HG03045 (cell line): ENCODE measurements around the gene RASL10A.

Experiments used
- ATAC-seq: cut with Tn5 transposase; IDR thresholded peaks from one replicate; pipeline ENCODE4 v1.9.1; 2021; ENCODE audit warnings: mild to moderate bottlenecking, moderate library complexity; ENCODE audit not compliant: unreplicated experiment

RASL10A gene

GRCh38 chr22:29325356-29325755, 9.9 kb upstream of the RASL10A start:
- ATAC-seq, result no peak

- ATAC-seq, result no peak
Measured at GRCh38 chr22:29323641-29324040, 8.1 kb upstream of the RASL10A start.

DNA sequence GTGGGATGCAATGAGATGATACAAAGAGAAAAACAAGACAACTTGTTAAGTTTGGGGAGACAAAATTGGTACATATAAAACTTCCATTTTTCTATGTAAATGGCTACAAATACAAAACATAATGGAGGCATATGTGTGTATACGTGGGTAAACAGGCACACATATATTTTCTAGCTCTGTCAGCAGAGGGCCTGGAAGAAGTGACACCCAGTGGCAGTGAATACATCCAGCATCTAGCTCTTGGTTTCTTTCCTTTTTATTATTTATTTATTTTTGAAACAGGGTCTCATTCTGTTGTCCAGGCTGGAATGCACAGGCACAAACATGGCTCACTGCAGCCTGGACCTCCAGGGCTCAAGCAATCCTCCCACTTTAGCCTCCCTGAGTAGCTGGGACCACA, 5.0 kb upstream of the RASL10A start:
- ATAC-seq, result no peak

- no peak for ATAC-seq
Measured at GRCh38 chr22:29319072-29319471, 3.6 kb upstream of the RASL10A start.

DNA sequence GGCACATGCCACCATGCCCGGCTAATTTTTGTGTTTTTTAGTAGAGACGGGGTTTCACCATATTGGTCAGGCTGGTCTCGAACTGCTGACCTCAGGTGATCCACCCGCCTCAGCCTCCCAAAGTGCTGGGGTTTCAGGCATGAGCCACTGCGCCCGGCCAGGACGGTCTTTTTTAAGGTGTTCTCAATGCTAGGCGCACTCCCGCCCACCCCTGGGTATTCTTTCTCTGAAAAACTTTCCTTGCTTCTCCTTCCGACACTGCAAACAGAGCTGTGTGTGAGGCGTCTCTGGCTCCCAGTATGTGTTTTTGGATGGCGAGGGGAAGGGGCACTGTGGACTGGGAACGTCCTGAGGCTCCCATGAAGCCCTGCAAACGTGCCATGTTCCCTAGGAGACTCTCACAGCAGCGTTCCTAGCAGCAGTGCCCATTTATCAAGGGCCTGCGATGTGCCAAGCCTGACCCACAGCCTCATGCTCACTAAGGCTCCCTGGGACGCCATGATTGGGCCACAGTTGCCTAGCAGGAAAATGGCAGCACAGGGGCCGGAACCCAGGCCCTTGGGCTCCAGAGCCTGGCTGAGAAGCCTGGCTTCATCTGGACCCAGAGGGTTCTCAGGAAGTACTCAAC, 2.4 kb upstream of the RASL10A start:
- no peak for ATAC-seq

DNA sequence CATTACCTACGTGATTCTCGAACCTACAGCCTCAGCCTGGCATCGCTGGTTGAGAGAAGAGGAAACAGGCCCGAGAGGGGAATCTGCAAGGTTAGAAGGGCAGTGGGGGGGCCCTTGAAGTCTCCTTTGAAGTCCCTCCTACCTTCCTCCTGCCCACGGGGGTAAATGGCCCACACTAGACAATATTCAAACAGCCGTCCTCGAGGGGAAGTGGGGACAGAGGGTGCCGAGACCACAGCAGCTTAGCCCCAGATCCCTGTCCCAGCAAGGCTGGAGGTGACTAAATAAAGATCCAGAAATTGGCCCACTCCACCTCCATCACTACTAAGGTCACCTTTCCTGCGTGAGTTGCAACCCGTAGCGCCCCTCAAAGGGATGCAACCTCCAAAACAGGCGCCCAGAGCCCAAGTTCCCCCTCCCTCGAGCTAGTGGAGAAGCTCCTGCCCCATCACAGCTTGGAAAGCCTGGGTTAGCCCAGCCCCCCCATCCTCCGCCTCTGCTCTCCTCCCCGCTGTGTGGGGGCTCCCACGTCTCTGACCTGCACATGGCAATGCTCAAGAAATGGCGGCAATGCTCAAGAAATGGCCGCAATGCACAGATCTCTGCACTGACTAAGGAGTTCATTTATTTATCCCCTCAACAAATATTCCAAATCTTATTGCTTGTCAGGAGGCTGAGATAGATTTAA, 788 bp upstream of the RASL10A start:
- ATAC-seq, result no peak

DNA sequence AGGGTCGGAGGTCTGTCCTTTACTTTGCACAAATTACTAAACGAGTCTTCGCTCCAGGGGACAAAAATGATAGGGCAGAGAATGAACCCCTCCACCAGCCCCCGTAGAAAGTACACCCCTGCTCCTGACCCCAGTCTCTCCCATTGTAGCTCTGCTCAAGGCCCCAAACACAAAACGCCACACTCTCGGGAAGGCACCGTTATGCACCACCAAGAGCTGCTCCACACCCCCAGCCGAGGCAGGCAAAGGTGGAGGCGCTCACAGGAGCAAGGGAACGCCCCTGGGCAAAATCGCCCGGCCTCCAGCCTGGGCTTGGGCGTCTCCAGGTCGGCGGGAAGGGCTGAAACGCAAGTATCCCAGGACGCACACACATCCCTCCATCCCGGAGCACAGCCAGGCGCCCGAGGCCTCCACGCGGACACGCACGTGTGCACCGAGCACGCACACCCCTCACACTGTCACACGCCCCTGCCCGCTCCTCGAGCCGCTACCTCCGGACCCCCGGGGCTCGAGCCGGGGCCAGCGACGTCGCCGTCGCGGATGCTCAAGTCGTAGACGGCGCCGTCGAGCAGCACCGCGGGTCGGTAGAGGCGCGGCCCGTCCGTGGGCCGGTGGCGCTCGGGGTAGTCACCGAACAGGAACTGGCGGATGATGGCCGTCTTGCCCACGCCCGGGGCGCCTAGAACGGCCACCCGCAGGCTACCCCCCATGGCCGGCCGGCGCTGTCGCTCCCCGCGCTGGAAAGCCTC, 786 bp downstream of the RASL10A start:
- no peak for ATAC-seq

DNA sequence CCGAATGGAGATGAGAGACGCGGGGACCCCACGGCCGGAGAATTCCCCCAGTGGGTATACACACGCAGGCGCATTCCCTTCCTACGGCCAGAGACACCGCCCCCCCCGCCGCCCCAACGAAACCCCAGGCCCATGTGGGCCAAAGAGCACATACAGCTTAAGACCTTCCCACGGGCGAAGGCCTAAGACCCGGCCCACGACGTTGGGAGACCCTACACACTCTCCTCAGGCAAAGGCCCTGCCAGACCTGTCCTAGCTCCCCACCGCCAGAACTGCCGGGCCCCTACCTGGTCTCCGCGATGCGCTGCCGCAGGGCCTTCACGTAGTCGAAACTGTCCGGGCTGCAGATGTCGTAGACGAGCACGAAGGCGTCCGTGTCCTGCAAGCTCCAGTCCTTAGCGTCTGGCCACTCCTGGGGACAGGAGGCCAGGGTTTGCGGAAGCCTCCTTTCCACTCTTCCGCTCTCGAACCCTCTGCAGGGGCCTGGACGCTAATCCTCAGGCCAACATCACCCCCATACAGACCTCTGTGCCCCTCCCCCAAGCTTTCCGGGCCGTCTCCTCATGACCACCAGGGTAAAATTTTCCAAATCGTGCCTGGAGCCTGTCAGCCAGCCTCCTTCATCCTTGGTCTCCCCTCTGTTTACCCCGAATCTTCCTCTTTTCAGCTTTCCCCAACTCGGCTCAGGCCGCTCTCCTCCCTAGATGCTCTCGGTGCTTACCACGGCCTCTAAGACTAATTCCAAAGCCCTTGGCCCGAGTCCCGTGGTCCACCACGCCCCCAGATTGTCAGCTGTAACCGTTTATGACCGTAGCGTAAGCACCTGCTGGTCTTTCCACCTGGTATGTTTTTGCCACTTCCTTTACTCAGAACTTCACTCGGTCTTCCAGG, 1.7 kb downstream of the RASL10A start:
- no peak for ATAC-seq

GRCh38 chr22:29313126-29313575, 2.3 kb downstream of the RASL10A start:
- ATAC-seq, result no peak

- ATAC-seq, result no peak
Measured at GRCh38 chr22:29312218-29313125, 3.0 kb downstream of the RASL10A start.

GRCh38 chr22:29311464-29312217, 3.9 kb downstream of the RASL10A start:
- ATAC-seq, result no peak

DNA sequence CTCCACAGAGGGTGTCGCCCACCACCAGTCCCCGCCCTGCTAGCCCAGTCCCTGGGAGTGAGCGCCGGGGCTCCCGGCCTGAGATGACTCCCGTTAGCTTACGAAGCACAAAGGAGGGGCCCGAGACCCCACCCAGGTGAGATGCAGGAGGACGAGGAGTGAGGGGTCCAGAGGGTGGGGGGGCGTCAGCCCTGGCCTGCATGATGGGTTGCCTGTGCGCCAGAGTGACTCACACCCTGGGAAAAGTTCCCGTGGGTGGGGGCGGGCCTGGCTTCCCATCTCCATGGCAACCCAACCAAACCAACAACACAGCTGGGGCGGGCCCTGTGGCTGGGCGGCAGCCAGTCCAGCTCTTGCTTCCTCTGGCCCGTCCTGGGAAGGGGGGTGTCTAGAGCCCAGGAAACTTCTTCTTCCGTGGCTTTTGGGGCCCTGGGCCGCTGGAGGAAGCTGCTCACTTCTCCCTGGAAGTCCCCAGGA, 4.6 kb downstream of the RASL10A start:
- no peak for ATAC-seq

DNA sequence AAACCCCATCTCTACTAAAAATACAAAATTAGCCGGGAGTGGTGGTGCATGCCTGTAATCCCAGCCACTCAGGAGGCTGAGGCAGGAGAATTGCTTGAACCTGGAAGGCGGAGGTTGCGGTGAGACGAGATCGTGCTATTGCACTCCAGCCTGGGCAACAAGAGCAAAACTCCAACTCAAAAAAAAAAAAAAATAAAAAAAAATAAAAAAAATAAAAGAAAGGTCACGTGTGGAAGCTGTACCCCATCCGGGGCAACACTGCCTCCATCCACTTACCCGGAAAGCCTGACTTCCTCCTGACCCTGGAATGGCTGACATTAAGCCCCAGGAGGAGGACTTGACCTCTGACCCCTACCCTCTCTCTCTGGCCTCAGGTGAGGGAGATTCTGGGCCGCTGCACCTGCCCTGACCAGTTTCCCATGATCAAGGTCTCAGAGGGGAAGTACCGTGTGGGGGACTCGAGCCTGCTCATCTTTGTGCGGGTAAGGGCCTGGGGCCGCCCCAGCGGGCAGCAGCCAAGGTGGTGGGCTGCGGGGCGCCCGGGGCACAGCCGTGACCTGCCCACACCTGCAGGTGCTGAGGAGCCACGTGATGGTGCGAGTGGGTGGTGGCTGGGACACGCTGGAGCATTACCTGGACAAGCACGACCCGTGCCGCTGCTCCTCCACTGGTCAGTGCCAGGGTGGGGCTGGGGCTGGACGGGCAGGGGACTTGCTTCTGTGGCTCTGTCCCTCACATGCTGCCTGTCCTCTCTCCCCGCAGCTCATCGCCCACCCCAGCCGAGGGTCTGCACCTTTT, 5.2 kb downstream of the RASL10A start:
- no peak for ATAC-seq

DNA sequence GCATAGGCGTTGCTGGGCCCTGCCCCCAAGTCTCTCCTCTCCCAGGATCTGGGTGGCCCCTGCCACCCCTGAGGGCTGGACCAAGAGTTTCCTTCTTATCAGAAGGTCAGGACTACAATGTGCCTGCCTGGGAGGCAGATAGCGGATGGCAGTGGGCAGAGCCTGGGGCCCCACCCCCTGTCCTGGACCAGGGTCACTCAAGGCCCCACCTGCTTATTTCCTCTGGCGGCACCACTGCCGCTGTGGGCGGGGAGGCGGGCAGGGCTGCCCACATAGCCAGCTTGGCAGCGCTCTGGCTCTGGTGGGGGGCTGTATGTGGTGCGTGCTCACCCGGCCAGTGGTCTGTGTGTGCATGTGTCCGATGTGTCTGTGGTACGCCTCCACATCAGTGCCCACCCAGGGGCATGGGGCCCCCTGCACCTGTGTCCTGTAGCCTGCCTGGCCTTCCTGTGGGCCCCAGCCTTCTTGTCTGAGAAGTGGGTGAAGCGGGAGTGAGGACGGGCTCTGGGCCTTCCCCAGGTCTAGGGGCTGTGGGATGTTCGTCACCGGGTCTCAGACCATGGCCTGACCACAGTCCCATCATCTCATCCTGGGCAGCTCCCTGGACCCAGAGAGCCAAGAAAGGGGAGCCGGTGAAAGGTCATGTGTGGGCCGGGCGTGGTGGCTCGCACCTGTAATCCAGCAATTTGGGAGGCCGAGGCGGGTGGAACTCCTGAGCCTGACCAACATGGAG, 6.0 kb downstream of the RASL10A start:
- ATAC-seq, result no peak

DNA sequence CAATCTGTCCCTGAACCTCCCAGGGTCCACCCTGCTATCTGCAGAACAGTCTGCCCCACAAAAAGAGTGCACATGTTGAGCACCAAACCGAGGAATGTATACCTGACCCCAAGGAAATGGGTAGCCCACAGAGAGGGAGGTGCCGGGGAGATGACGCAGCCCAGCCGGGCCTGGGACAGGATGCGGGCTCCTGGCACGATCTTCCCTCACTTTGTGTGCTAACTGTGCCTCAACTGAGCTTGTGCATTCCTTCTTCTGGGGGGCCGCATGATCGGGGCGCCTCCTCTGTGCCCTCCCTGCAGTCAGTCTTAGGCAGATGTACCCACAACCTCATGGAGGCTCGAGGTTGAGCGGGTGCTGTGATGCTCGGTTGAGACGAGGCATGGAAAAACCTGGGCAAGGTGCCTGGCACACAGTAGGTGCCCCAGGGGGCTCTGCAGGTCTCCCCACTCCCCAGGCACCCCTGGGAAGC, 6.7 kb downstream of the RASL10A start:
- ATAC-seq, result no peak

GRCh38 chr22:29308148-29308790, 7.2 kb downstream of the RASL10A start:
- ATAC-seq, result no peak

- no peak for ATAC-seq
Measured at GRCh38 chr22:29307596-29308147, 7.8 kb downstream of the RASL10A start.
